ENCODE measurements around the gene NCAM1.

GRCh38 chr11:112925516-112926310, 35.5 kb upstream of the NCAM1 start:
- no peak for TF ChIP-seq CTCF (IDR thresholded peaks at IDR 0.05)
- TF ChIP-seq POLR2A (IDR thresholded peaks at IDR 0.05), result no peak

Measured in transverse colon (tissue), 3 donors.